Measurements from ENCODE around the gene GRIPAP1. TPM values are rescaled to one million over a fixed set of nuclear protein-coding genes. Genes with fewer than 3 reads are reported as not detected.

Gene GRIPAP1, protein sequence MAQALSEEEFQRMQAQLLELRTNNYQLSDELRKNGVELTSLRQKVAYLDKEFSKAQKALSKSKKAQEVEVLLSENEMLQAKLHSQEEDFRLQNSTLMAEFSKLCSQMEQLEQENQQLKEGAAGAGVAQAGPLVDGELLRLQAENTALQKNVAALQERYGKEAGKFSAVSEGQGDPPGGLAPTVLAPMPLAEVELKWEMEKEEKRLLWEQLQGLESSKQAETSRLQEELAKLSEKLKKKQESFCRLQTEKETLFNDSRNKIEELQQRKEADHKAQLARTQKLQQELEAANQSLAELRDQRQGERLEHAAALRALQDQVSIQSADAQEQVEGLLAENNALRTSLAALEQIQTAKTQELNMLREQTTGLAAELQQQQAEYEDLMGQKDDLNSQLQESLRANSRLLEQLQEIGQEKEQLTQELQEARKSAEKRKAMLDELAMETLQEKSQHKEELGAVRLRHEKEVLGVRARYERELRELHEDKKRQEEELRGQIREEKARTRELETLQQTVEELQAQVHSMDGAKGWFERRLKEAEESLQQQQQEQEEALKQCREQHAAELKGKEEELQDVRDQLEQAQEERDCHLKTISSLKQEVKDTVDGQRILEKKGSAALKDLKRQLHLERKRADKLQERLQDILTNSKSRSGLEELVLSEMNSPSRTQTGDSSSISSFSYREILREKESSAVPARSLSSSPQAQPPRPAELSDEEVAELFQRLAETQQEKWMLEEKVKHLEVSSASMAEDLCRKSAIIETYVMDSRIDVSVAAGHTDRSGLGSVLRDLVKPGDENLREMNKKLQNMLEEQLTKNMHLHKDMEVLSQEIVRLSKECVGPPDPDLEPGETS
- 14.6 and 16.2 TPM in 2 replicates for total RNA-seq

DNA sequence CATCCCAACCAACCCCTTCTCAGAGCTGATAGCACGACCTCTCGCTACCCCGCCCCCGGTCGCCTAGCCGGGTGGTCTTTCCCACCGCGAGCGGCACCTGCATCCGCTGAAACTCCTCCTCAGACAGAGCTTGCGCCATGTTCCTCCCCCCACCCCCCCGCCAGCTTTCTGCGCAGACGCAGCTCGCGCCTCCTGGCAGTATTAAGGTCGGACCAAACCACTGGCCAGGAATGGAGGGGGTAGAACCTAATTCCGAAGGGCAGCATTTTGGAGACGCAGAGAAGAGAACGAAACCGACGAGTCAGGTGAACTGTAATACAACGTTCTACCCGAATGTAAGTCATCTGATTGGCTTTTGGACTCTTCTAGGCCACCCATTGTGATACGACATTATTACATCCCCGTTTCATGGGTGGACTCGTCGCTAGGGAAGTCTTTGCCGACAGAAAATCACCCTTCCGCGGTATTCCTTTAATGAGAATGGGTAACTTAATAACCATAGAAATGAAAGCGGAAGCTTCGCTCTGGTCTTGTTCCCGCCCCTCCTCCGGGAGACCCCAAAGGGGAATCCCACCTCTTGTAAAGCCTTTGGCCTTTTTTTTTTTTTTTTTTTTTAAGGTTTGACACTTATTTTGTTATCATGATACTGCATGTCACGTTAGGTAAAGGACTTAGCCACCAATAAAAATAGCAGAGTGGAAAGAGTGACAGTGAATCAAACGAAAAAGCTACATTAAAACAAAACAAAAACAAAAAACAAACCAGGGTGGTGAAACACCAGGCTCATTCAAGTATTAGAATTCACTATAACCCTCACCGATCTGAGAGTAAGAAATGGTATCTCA lies at the start of gene GRIPAP1:
Gene GRIPAP1 (minus strand): TSS at position 174 of the 845 bp plus-strand sequence. CDS start 35 bp downstream, at position 139.

DNA sequence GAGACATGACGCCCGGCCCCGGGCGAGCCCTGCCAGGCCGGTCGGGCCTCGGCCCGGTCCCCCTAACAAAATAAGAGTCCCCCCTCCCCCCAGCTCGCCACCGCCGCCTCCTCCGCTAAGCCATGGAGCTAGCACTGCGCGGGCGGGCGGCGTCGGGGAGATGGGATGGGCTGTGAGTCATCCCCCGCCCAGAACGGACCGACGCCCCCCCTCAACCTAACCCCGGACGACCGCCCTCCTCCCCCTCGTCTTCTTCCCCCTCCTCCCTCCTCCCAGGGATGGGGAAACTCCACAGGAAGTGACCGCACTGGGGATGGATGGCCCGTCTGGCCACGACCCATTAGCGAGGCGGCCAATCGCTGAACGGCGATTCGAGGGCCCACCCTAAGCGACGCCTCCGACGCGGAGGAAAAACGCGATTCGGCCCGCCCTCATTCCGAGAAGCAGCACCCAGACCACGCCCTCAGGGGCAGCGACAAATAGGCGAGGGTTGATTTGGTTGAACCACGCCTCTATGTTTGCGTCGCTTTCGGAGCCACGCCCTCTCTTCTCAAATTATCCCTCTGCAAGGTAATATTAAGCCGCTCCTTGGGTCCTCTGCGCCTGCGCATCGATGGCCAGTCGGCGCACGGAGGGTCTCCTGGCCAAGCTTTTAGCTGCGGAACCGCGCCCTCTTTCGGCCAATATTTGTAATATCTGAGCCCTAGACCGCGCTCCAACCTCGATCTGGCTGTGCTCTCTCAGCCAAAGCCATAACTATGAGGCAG lies 41.3 kb upstream of the GRIPAP1 start, which contains the start of gene TFE3:
Gene TFE3 (minus strand): TSS at position 138 of the 767 bp plus-strand sequence. CDS start 131 bp downstream, at position 7.

DNA sequence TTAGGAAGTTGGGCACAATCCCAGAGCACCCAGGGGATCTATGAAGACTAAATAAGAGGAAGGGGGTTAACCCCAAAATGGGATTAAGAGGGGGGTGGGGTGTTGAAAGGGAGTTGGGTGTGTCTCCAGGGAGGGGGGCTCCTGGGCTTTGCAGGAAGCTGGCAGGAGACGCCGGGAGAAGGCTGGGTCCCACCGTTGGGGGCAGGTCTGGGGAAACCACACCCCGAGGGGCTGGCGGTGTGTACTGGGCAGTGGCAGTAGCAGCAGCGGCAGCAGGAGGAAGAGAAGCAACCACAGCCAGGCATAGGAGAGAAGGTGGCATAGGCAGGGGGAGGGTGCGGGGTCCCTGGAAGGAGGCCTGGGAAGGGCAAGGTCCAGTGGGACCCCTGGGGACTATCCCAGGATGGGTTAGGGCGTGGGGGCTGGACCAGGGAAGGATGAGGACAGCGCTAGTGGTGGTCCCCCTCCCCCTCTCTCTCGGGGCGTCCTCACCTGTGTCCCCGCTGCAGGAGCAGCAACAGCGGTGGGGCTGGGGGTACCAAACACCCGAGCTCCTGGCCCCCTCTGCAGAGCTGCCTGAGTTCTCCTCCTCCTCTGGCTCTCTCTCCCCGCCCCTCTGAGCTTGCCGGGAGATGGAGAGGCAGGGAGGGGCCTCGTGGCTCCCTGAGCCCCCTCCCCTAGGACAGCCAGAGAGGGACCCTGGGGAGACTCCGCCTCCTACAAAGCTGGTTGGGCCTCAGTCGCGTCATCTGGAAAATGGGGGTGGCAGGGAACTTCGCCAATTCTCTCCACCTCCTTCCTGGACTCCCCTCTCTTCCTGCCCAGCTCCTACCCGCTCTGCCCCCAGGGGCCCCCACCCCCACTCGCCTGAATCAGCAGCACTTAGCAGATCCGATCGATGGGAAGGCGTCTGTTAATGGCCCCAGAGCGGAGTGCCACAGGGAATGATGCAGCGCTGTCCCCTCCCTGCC lies 30.5 kb downstream of the GRIPAP1 start, which contains the start of gene KCND1:
Gene KCND1 (minus strand): TSS at position 596 of the 971 bp plus-strand sequence. CDS start 1,573 bp downstream, outside the sequence.

DNA sequence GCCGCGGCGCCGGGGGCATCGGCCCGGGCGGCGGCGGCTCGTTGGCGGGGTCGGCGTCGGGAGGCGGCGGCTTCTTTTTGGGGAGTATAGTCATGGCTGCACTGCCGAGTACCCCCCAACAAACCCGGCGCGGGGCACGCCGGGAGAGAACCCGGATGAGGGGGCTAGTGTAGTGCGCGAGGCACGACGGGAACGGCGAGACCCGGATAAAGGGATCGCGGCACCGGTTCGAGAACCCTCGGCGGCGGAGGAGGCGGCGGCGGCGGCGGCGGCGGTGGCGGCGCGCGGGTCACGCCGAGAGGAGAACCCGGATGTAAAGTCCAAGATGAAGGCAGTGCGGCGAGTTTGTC lies 44.6 kb downstream of the GRIPAP1 start, which contains the start of gene OTUD5:
Gene OTUD5 (minus strand): TSS at position 131 of the 350 bp plus-strand sequence. CDS start 37 bp downstream, at position 94.

Other genes with a start within 250 kb of the GRIPAP1 start
- not detected in 2 replicates for gene GLOD5, start 240.5 kb downstream of the GRIPAP1 start, total RNA-seq
- not detected in 2 replicates for gene GATA1, start 215.7 kb downstream of the GRIPAP1 start, total RNA-seq
- gene HDAC6, start 200.2 kb downstream of the GRIPAP1 start, total RNA-seq: 26.1 and 29.4 TPM in 2 replicates
- not detected in 2 replicates for gene ERAS, start 175.8 kb downstream of the GRIPAP1 start, total RNA-seq
- 7.1 and 10.5 TPM in 2 replicates for gene PCSK1N, start 166.7 kb downstream of the GRIPAP1 start, total RNA-seq
- 71.7 and 75.1 TPM in 2 replicates for gene TIMM17B, start 104.5 kb downstream of the GRIPAP1 start, total RNA-seq
- 49.7 and 69.4 TPM in 2 replicates for gene PQBP1, start 104.3 kb downstream of the GRIPAP1 start, total RNA-seq
- gene SLC35A2, start 90.6 kb downstream of the GRIPAP1 start, total RNA-seq: 22.4 and 28.7 TPM in 2 replicates
- 9.4 and 14.8 TPM in 2 replicates for gene PIM2, start 83.2 kb downstream of the GRIPAP1 start, total RNA-seq
- gene OTUD5, start 44.7 kb downstream of the GRIPAP1 start, total RNA-seq: 27.7 and 38.7 TPM in 2 replicates
- 0.23 and 0.47 TPM in 2 replicates for gene KCND1, start 30.4 kb downstream of the GRIPAP1 start, total RNA-seq
- 41.8 and 59.8 TPM in 2 replicates for gene TFE3, start 41.1 kb upstream of the GRIPAP1 start, total RNA-seq
- gene CCDC120, start 56.7 kb upstream of the GRIPAP1 start, total RNA-seq: 5.5 and 6.6 TPM in 2 replicates
- 9.7 and 9.8 TPM in 2 replicates for gene PRAF2, start 71.7 kb upstream of the GRIPAP1 start, total RNA-seq
- 33.5 and 56.9 TPM in 2 replicates for gene WDR45, start 77.6 kb upstream of the GRIPAP1 start, total RNA-seq
- gene GPKOW, start 121.5 kb upstream of the GRIPAP1 start, total RNA-seq: 19.7 and 30.4 TPM in 2 replicates
- 4.8 and 11.0 TPM in 2 replicates for gene MAGIX, start 160.5 kb upstream of the GRIPAP1 start, total RNA-seq
- gene PLP2, start 169.6 kb upstream of the GRIPAP1 start, total RNA-seq: 89.8 and 101 TPM in 2 replicates
- gene PRICKLE3, start 184.1 kb upstream of the GRIPAP1 start, total RNA-seq: 18.9 and 21.5 TPM in 2 replicates
- 0.16 and 0.30 TPM in 2 replicates for gene SYP, start 197.9 kb upstream of the GRIPAP1 start, total RNA-seq
- gene CACNA1F, start 231.1 kb upstream of the GRIPAP1 start, total RNA-seq: 0.08 TPM in 1 of 2 replicates, not detected in the other
- 14.8 and 18.9 TPM in 2 replicates for gene CCDC22, start 233.2 kb upstream of the GRIPAP1 start, total RNA-seq